Vagina (tissue), 2 donors: Measurements from ENCODE around the gene DCDC2.

Experiments
- CTCF ChIP-seq, 3 experiments: fragments of 450-650 bp in 2 of 3; fragments of 200-600 bp in 1 of 3; sonication (generic) in 1 of 3; IDR thresholded peaks; one replicate each; pipeline ENCODE4 v1.5.1; 2017 to 2019; ENCODE audit warnings: antibody characterized with exemption in 3 of 3, mild to moderate bottlenecking in 2 of 3, moderate library complexity in 2 of 3
- POLR2A ChIP-seq, 2 donors: fragments of 450-650 bp; IDR thresholded peaks; one replicate each; pipeline ENCODE4 v1.6.1; 2017; ENCODE audit warnings: antibody characterized with exemption in 2 of 2, mild to moderate bottlenecking in 2 of 2, moderate library complexity in 2 of 2
- POLR2AphosphoS5 ChIP-seq, 2 donors: sonication (generic); formaldehyde crosslinking; IDR thresholded peaks; one replicate each; pipeline ENCODE4 v1.9.0; 2017; ENCODE audit warnings: antibody characterized with exemption in 2 of 2, mild to moderate bottlenecking in 2 of 2, low read depth in 1 of 2; ENCODE audit not compliant: insufficient read depth in 1 of 2

GRCh38 chr6:24378473-24379097 lies 20.7 kb upstream of the DCDC2 start:
- no peak for TF ChIP-seq POLR2A (IDR thresholded peaks at IDR 0.05)
- TF ChIP-seq CTCF (IDR thresholded peaks at IDR 0.05) = no peak
- no peak for TF ChIP-seq POLR2AphosphoS5 (IDR thresholded peaks at IDR 0.05; ENCODE audit: insufficient read depth in 1 of 2, low read depth in 1 of 2)
